ENCODE data around the gene COBLL1.
A peak's percentile ranks its signal among the peaks of the same experiment; 100 is the strongest.

COBLL1 gene

DNA sequence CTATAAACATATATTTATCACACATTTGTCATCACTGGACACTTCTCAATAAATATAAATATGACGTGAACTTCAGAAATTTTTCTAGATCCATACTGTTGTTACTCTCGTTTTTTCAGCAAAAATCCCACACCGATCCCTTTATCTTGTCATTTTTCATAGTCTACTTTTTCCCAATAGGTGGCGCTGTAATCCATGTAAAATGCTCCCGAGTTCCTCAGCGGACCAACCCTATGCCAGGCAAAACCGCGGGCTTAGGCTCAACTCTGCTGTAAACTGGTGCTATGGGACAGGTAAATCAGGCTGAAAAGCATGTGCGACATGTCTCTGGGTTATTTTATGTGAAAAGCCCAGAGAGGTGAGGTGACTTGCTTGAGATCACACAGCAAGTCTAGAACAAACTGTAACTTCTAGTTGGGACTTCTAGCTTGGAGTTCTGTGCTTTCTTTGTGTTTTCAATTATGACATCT, 104.0 kb downstream of the COBLL1 start:
- Histone ChIP-seq H3K27ac (ENCODE audit: poor library complexity, severe bottlenecking) (no peak overlapping the region), H3K36me3 (ENCODE audit: low read depth) (no peaks in the 10 kb centered on the region), H3K27me3 (ENCODE audit: insufficient read depth, poor library complexity, severe bottlenecking) (no peaks in the 10 kb centered on the region), H3K9me3 (ENCODE audit: severe bottlenecking) (no peaks in the 10 kb centered on the region), H3K4me3 (ENCODE audit: severe bottlenecking) (no peak overlapping the region), H3K4me1 (ENCODE audit: insufficient read depth, poor library complexity, severe bottlenecking) (peaks cover 24% of the 10 kb centered on the region)
- TF ChIP-seq CTCF (IDR thresholded peaks at IDR 0.05; ENCODE audit: poor library complexity, severe bottlenecking): peak; percentile 83
- DNase-seq (ENCODE audit: low spot score) (peak; percentile 46), ATAC-seq (ENCODE audit: low read depth) (peak; percentile 74)

DNA sequence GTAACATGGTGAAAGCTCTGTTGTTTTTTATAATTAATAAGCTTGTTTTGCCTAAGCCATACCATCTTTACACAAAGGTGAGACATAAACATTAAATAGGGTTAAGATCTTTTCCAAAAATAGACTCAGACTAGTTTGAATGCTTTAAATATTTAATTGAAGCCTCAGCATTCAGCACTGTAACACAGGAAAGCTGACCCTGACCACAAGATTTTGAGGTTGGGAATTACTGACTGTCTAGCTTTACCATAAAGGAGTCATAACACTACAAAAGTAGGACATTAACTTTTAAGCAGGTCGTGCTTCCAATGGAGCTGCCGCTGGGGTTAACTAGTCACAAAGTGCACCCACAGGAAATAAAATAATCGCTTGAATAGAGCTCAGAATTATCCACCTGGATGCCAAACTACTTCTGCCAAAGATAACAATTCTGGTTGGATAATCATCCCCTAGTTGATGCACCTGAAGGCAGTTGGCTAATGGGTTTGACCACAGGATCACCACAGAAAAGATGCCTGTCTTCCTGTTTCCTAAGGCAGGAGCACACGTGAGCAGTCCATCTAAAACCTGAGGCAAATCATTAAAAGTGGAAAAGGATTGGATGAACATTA, 106.2 kb downstream of the COBLL1 start:
- no peaks in the 10 kb centered on the region for H3K9me3 ChIP-seq (ENCODE audit: severe bottlenecking)
- peak; percentile 54 for ATAC-seq (ENCODE audit: low read depth)

GRCh38 chr2:164734196-164734595, 107.4 kb downstream of the COBLL1 start:
- Histone ChIP-seq H3K4me1 (ENCODE audit: insufficient read depth, poor library complexity, severe bottlenecking) (peaks cover 15% of the 10 kb centered on the region), H3K27ac (ENCODE audit: poor library complexity, severe bottlenecking) (no peak overlapping the region), H3K36me3 (ENCODE audit: low read depth) (peaks cover 3% of the 10 kb centered on the region; the same call in 1 of the 2 replicates), H3K4me3 (ENCODE audit: severe bottlenecking) (no peak overlapping the region), H3K27me3 (ENCODE audit: insufficient read depth, poor library complexity, severe bottlenecking) (no peaks in the 10 kb centered on the region), H3K9me3 (ENCODE audit: severe bottlenecking) (no peaks in the 10 kb centered on the region)
- TF ChIP-seq CTCF (IDR thresholded peaks at IDR 0.05; ENCODE audit: poor library complexity, severe bottlenecking): no peak
- DNase-seq (ENCODE audit: low spot score) (no peak), ATAC-seq (ENCODE audit: low read depth) (no peak)

More for the DNA sequence above, 106.2 kb downstream of the COBLL1 start:
- H3K4me3 ChIP-seq (ENCODE audit: severe bottlenecking): no peak overlapping the region
- peaks cover 23% of the 10 kb centered on the region for H3K4me1 ChIP-seq (ENCODE audit: insufficient read depth, poor library complexity, severe bottlenecking)
- H3K36me3 ChIP-seq (ENCODE audit: low read depth): no peaks in the 10 kb centered on the region
- peak overlapping the region; percentile 3 for H3K27ac ChIP-seq (ENCODE audit: poor library complexity, severe bottlenecking)
- no peaks in the 10 kb centered on the region for H3K27me3 ChIP-seq (ENCODE audit: insufficient read depth, poor library complexity, severe bottlenecking)
- TF ChIP-seq CTCF (IDR thresholded peaks at IDR 0.05; ENCODE audit: poor library complexity, severe bottlenecking): no peak
- no peak for DNase-seq (ENCODE audit: low spot score)

DNA sequence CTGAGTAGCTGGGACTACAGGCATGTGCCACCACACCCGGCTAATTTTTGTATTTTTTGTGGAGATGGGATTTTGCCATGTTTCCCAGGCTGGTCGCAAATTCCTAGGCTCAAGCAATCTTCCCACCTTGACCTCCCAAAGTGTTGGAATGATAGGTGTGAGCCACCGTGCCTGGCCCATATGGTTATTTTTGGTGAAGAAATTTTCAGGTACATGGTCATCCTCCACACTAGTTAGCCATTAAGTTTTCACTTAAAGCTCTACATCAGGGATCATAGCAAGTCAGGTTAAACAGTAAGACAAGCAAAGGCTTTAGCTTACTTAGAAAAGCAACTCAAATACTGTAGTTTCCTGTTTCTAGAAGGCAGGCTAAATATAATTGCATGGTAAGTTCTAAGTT, 116.1 kb downstream of the COBLL1 start:
- no peak for TF ChIP-seq CTCF (IDR thresholded peaks at IDR 0.05; ENCODE audit: poor library complexity, severe bottlenecking)
- H3K4me3 ChIP-seq (ENCODE audit: severe bottlenecking): no peak overlapping the region
- ATAC-seq (ENCODE audit: low read depth): no peak
- no peaks in the 10 kb centered on the region for H3K9me3 ChIP-seq (ENCODE audit: severe bottlenecking)
- H3K27ac ChIP-seq (ENCODE audit: poor library complexity, severe bottlenecking): no peak overlapping the region
- peaks cover 13% of the 10 kb centered on the region for H3K4me1 ChIP-seq (ENCODE audit: insufficient read depth, poor library complexity, severe bottlenecking)
- no peaks in the 10 kb centered on the region for H3K27me3 ChIP-seq (ENCODE audit: insufficient read depth, poor library complexity, severe bottlenecking)
- peaks cover 3% of the 10 kb centered on the region; the same call in 1 of the 2 replicates for H3K36me3 ChIP-seq (ENCODE audit: low read depth)
- DNase-seq (ENCODE audit: low spot score): no peak

All from RWPE2 (cell line).